ENCODE results near the gene ARAP2. TPM values are rescaled to one million over a fixed set of nuclear protein-coding genes. Genes with fewer than 3 reads are reported as not detected.

The ARAP2 gene
- total and polyA plus RNA-seq, 2 experiments from 2014 or later, result 5.9 to 22.7 TPM

- no peak overlapping the region for H2AFZ ChIP-seq
- H3K27ac ChIP-seq, result no peak overlapping the region
- no peaks in the 10 kb centered on the region for H3K9me2 ChIP-seq (replicated peaks; ENCODE audit: insufficient read depth)
- no peak overlapping the region for H3K4me3 ChIP-seq
- H3K9me3 ChIP-seq (ENCODE audit: low read depth), result no peaks in the 10 kb centered on the region
- no peaks in the 10 kb centered on the region for H3K79me2 ChIP-seq
- 59% methylated on average over 6 of the region's 6 CpGs for WGBS (ENCODE audit: low lambda C conversion rate, missing lambda C conversion rate)
- H3K27me3 ChIP-seq, result no peaks in the 10 kb centered on the region
- no peak for TF ChIP-seq EZH2phosphoT487 (IDR thresholded peaks at IDR 0.05; ENCODE audit: low read depth, severe bottlenecking, unreplicated experiment)
- no peak for TF ChIP-seq CTCF (IDR thresholded peaks at IDR 0.05; ENCODE audit: poor library complexity)
- TF ChIP-seq EZH2 (IDR thresholded peaks at IDR 0.05; ENCODE audit: borderline replicate concordance), result no peak
- H3K4me2 ChIP-seq, result no peak overlapping the region
- H3K36me3 ChIP-seq (replicated peaks; ENCODE audit: insufficient read depth, low read depth), result no peaks in the 10 kb centered on the region
- H4K20me1 ChIP-seq (ENCODE audit: insufficient read depth, poor library complexity, severe bottlenecking), result no peaks in the 10 kb centered on the region
- no peak for DNase-seq (ENCODE audit: low spot score)
- no peaks in the 10 kb centered on the region for H3K4me1 ChIP-seq (ENCODE audit: insufficient read depth)
Measured at GRCh38 chr4:36026348-36026880, 217.9 kb downstream of the ARAP2 start.

GRCh38 chr4:36024901-36025660 lies 219.2 kb downstream of the ARAP2 start:
- TF ChIP-seq EZH2 (IDR thresholded peaks at IDR 0.05; ENCODE audit: borderline replicate concordance), result no peak
- TF ChIP-seq EZH2phosphoT487 (IDR thresholded peaks at IDR 0.05; ENCODE audit: low read depth, severe bottlenecking, unreplicated experiment), result no peak
- no peak for TF ChIP-seq CTCF (IDR thresholded peaks at IDR 0.05; ENCODE audit: poor library complexity)
- WGBS (ENCODE audit: low lambda C conversion rate, missing lambda C conversion rate), result 76% methylated on average over 6 of the region's 6 CpGs
- Histone ChIP-seq H3K27ac (no peak overlapping the region), H3K9me2 (replicated peaks; ENCODE audit: insufficient read depth) (no peaks in the 10 kb centered on the region), H3K36me3 (replicated peaks; ENCODE audit: insufficient read depth, low read depth) (no peaks in the 10 kb centered on the region), H3K4me1 (ENCODE audit: insufficient read depth) (no peaks in the 10 kb centered on the region), H2AFZ (no peak overlapping the region), H3K9me3 (ENCODE audit: low read depth) (no peaks in the 10 kb centered on the region), H3K4me3 (no peak overlapping the region), H3K79me2 (no peaks in the 10 kb centered on the region), H3K27me3 (no peaks in the 10 kb centered on the region), H4K20me1 (ENCODE audit: insufficient read depth, poor library complexity, severe bottlenecking) (no peaks in the 10 kb centered on the region), H3K4me2 (no peak overlapping the region)
- DNase-seq (ENCODE audit: low spot score), result no peak

- no peaks in the 10 kb centered on the region for H3K9me3 ChIP-seq (ENCODE audit: low read depth)
- H3K27me3 ChIP-seq, result no peaks in the 10 kb centered on the region
- H3K4me1 ChIP-seq (ENCODE audit: insufficient read depth), result no peaks in the 10 kb centered on the region
- TF ChIP-seq EZH2phosphoT487 (IDR thresholded peaks at IDR 0.05; ENCODE audit: low read depth, severe bottlenecking, unreplicated experiment) (no peak), EZH2 (IDR thresholded peaks at IDR 0.05; ENCODE audit: borderline replicate concordance) (no peak), CTCF (IDR thresholded peaks at IDR 0.05; ENCODE audit: poor library complexity) (no peak)
- no peak overlapping the region for H3K4me3 ChIP-seq
- no peaks in the 10 kb centered on the region for H4K20me1 ChIP-seq (ENCODE audit: insufficient read depth, poor library complexity, severe bottlenecking)
- no peak for DNase-seq (ENCODE audit: low spot score)
- H3K9me2 ChIP-seq (replicated peaks; ENCODE audit: insufficient read depth), result no peaks in the 10 kb centered on the region
- H2AFZ ChIP-seq, result no peak overlapping the region
- no peaks in the 10 kb centered on the region for H3K79me2 ChIP-seq
- no peak overlapping the region for H3K27ac ChIP-seq
- 85% methylated on average over 3 of the region's 3 CpGs for WGBS (ENCODE audit: low lambda C conversion rate, missing lambda C conversion rate)
- H3K4me2 ChIP-seq, result no peak overlapping the region
- H3K36me3 ChIP-seq (replicated peaks; ENCODE audit: insufficient read depth, low read depth), result no peaks in the 10 kb centered on the region
Measured at GRCh38 chr4:36020351-36020750, 224.0 kb downstream of the ARAP2 start.

Other genes starting within 250 kb of the ARAP2 start
- 0.12 TPM in 1 of 2 replicates, not detected in the other for gene DTHD1, start 37.1 kb upstream of the ARAP2 start, total RNA-seq
- gene DTHD1, start 37.1 kb upstream of the ARAP2 start, polyA plus RNA-seq, result not detected in 2 replicates